HepG2 (cell line): ENCODE measurements around the gene GCC1. TPM values are rescaled to one million over a fixed set of nuclear protein-coding genes. Genes with fewer than 3 reads are reported as not detected.

Experiments used
- ARNTL ChIP-seq: sonication (generic); formaldehyde crosslinking; IDR thresholded peaks from 2 replicates; pipeline ENCODE4 v1.4.0; 2020; ENCODE audit warnings: mild to moderate bottlenecking, missing genetic modification reagents
- ELF4 ChIP-seq: sonication (generic); formaldehyde crosslinking; IDR thresholded peaks from 2 replicates; pipeline ENCODE4 v1.5.0; 2020; ENCODE audit warnings: missing genetic modification reagents, mild to moderate bottlenecking, moderate library complexity, borderline replicate concordance
- HNF1A ChIP-seq, 2 experiments: sonication (generic) in 1 of 2; formaldehyde crosslinking in 1 of 2; IDR thresholded peaks; 2 replicates each; pipeline versions ENCODE4 v1.4.0 to v1.6.1; 2016 to 2020; ENCODE audit warnings: borderline replicate concordance in 1 of 2, low read depth in 1 of 2, mild to moderate bottlenecking in 1 of 2, missing genetic modification reagents in 1 of 2
- HNRNPH1 ChIP-seq: fragments of 200-400 bp; formaldehyde crosslinking; optimal IDR thresholded peaks from 2 replicates; pipeline ENCODE3; 2017; ENCODE audit warnings: mild to moderate bottlenecking, low read depth, low read length
- KLF9 ChIP-seq: IDR thresholded peaks from 2 replicates; pipeline ENCODE4 v1.6.1; 2016; ENCODE audit warnings: low read depth
- MED13 ChIP-seq: sonication (generic); formaldehyde crosslinking; IDR thresholded peaks from 2 replicates; pipeline ENCODE4 v1.5.0; 2020; ENCODE audit warnings: missing genetic modification reagents
- MEF2D ChIP-seq: sonication (generic); formaldehyde crosslinking; IDR thresholded peaks from 2 replicates; pipeline ENCODE4 v1.5.1; 2020; ENCODE audit warnings: mild to moderate bottlenecking, missing genetic modification reagents
- NR0B2 ChIP-seq: sonication (generic); formaldehyde crosslinking; IDR thresholded peaks from 2 replicates; pipeline ENCODE4 v1.4.0; 2020; ENCODE audit warnings: mild to moderate bottlenecking, missing genetic modification reagents
- PATZ1 ChIP-seq: sonication (generic); formaldehyde crosslinking; IDR thresholded peaks from 2 replicates; pipeline ENCODE4 v1.4.0; 2020; ENCODE audit warnings: missing genetic modification reagents
- POLR2AphosphoS2 ChIP-seq: IDR thresholded peaks from 2 replicates; pipeline ENCODE4 v1.6.1; 2011; ENCODE audit warnings: low read depth, low read length, improper control_type of control experiment
- SMAD9 ChIP-seq: sonication (generic); formaldehyde crosslinking; IDR thresholded peaks from 2 replicates; pipeline ENCODE4 v1.5.1; 2020; ENCODE audit warnings: mild to moderate bottlenecking, missing genetic modification reagents
- TOE1 ChIP-seq: sonication (generic); formaldehyde crosslinking; IDR thresholded peaks from 2 replicates; pipeline ENCODE4 v1.4.0; 2020; ENCODE audit warnings: mild to moderate bottlenecking, missing genetic modification reagents
- ZNF484 ChIP-seq: sonication (generic); formaldehyde crosslinking; IDR thresholded peaks from 2 replicates; pipeline ENCODE4 v1.5.1; 2020; ENCODE audit warnings: mild to moderate bottlenecking, low read depth, missing genetic modification reagents, borderline replicate concordance
- ZNF749 ChIP-seq: sonication (generic); formaldehyde crosslinking; IDR thresholded peaks from 2 replicates; pipeline ENCODE4 v1.8.0; 2022; ENCODE audit warnings: mild to moderate bottlenecking, missing genetic modification reagents, moderate library complexity, borderline replicate concordance
- polyA plus RNA-seq, 8 experiments: library from polyadenylated mRNA; depleted of rRNA in 3 of 8; stranded (reverse) in 7 of 8; unstranded in 1 of 8; fragments of >200 nt; fragmentation: Illumina TruSeq in 4 of 8; extraction: Trizol in 4 of 8; gene quantifications; 2 replicates each; pipeline versions ENCODE4 v1.2.1 to v1.2.3, GENCODE V29; 2011 to 2016; ENCODE audit warnings: low read depth in 4 of 8, missing spikeins in 1 of 8, mixed read lengths in 1 of 8; ENCODE audit not compliant: insufficient read depth in 1 of 8
- total RNA-seq, 5 experiments: library from RNA; depleted of rRNA; stranded (reverse); fragments of >200 nt; fragmentation: Illumina TruSeq; extraction: Trizol; gene quantifications; 2 replicates each; pipeline ENCODE4 v1.2.3, GENCODE V29; 2016; ENCODE audit warnings: low read depth in 1 of 5
- TF ChIP-seq, protein P1 (sequence below), 2 experiments: IDR thresholded peaks; 2 replicates each; pipeline ENCODE4 v1.6.1; 2011 to 2012; ENCODE audit warnings: low read length in 2 of 2, borderline replicate concordance in 1 of 2, low read depth in 1 of 2, mild to moderate bottlenecking in 1 of 2, moderate library complexity in 1 of 2
- TF ChIP-seq, protein P2 (sequence below): sonication (generic); formaldehyde crosslinking; IDR thresholded peaks from 2 replicates; pipeline ENCODE4 v1.8.0; 2022; ENCODE audit warnings: mild to moderate bottlenecking, missing genetic modification reagents, moderate library complexity

GCC1 gene
- total and polyA plus RNA-seq, 2 of the 13 experiments (the other 11 are each of a cell fraction or from before 2014, with no cell fraction given) = 2.5 to 15.3 TPM

- TF ChIP-seq, protein P1, sequence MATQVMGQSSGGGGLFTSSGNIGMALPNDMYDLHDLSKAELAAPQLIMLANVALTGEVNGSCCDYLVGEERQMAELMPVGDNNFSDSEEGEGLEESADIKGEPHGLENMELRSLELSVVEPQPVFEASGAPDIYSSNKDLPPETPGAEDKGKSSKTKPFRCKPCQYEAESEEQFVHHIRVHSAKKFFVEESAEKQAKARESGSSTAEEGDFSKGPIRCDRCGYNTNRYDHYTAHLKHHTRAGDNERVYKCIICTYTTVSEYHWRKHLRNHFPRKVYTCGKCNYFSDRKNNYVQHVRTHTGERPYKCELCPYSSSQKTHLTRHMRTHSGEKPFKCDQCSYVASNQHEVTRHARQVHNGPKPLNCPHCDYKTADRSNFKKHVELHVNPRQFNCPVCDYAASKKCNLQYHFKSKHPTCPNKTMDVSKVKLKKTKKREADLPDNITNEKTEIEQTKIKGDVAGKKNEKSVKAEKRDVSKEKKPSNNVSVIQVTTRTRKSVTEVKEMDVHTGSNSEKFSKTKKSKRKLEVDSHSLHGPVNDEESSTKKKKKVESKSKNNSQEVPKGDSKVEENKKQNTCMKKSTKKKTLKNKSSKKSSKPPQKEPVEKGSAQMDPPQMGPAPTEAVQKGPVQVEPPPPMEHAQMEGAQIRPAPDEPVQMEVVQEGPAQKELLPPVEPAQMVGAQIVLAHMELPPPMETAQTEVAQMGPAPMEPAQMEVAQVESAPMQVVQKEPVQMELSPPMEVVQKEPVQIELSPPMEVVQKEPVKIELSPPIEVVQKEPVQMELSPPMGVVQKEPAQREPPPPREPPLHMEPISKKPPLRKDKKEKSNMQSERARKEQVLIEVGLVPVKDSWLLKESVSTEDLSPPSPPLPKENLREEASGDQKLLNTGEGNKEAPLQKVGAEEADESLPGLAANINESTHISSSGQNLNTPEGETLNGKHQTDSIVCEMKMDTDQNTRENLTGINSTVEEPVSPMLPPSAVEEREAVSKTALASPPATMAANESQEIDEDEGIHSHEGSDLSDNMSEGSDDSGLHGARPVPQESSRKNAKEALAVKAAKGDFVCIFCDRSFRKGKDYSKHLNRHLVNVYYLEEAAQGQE (IDR thresholded peaks at IDR 0.05; ENCODE audit: borderline replicate concordance in 1 of 2, low read depth in 1 of 2, low read length in 2 of 2) = no peak
- TF ChIP-seq, protein P2, sequence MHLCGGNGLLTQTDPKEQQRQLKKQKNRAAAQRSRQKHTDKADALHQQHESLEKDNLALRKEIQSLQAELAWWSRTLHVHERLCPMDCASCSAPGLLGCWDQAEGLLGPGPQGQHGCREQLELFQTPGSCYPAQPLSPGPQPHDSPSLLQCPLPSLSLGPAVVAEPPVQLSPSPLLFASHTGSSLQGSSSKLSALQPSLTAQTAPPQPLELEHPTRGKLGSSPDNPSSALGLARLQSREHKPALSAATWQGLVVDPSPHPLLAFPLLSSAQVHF (CRISPR knock-in tag) = no peak
- no peak for TF ChIP-seq MED13 (CRISPR knock-in tag)
- TF ChIP-seq KLF9 (CRISPR knock-in tag) = no peak
- TF ChIP-seq ZNF484 (CRISPR knock-in tag) = no peak
- TF ChIP-seq TOE1 = no peak
- no peak for TF ChIP-seq ARNTL (CRISPR knock-in tag)
- TF ChIP-seq POLR2AphosphoS2 = no peak
- no peak for TF ChIP-seq HNF1A (IDR thresholded peaks at IDR 0.05; ENCODE audit: low read depth)
- no peak for TF ChIP-seq HNF1A (CRISPR knock-in tag; IDR thresholded peaks at IDR 0.05; ENCODE audit: borderline replicate concordance)
- no peak for TF ChIP-seq HNRNPH1
- no peak for TF ChIP-seq PATZ1 (CRISPR knock-in tag)
- no peak for TF ChIP-seq MEF2D
- no peak for TF ChIP-seq SMAD9 (CRISPR knock-in tag)
- TF ChIP-seq NR0B2 (CRISPR knock-in tag) = no peak
- no peak for TF ChIP-seq ZNF749 (CRISPR knock-in tag)
- TF ChIP-seq ELF4 (CRISPR knock-in tag) = no peak
These were observed 3.0 kb downstream of the GCC1 start (continued) for GRCh38 chr7:127582361-127582760.
